ENCODE measurements around the gene LSM4. TPM values are rescaled to one million over a fixed set of nuclear protein-coding genes. Genes with fewer than 3 reads are reported as not detected.

LSM4 gene
- total and polyA plus RNA-seq, 2 experiments from 2014 or later: 200 to 203 TPM

GRCh38 chr19:18348171-18348570, 25.3 kb upstream of the LSM4 start:
- Histone ChIP-seq H3K27ac (no peak overlapping the region), H3K4me1 (ENCODE audit: insufficient read depth) (peaks cover 3% of the 10 kb centered on the region; the same call in 1 of the 2 replicates), H3K4me3 (no peak overlapping the region), H3K27me3 (replicated peaks; ENCODE audit: insufficient read depth) (no peaks in the 10 kb centered on the region), H4K20me1 (ENCODE audit: insufficient read depth) (no peaks in the 10 kb centered on the region), H3F3A (ENCODE audit: insufficient read depth) (no peaks in the 10 kb centered on the region), H2AFZ (no peak overlapping the region), H3K36me3 (ENCODE audit: low read depth) (0 out of 2 replicates have a peak, but pooled peaks cover 4% of the 10 kb centered on the region), H3K9me2 (ENCODE audit: insufficient read depth) (no peaks in the 10 kb centered on the region), H3K9me3 (ENCODE audit: low read depth) (no peaks in the 10 kb centered on the region), H3K4me2 (ENCODE audit: unreplicated experiment) (no peak overlapping the region), H3K79me2 (ENCODE audit: insufficient read depth) (no peaks in the 10 kb centered on the region), H3K9ac (no peak overlapping the region)
- 79 to 81% methylated on average over 17 of the region's 17 CpGs for WGBS, 2 experiments (ENCODE audit: low coverage in 1 of 2, low lambda C conversion rate in 2 of 2, missing lambda C conversion rate in 2 of 2)
- DNase-seq: no peak
- in situ Hi-C loops (cut with MboI): no loop called here
- no peak for TF ChIP-seq EZH2 (IDR thresholded peaks at IDR 0.05; ENCODE audit: insufficient read depth, poor library complexity, severe bottlenecking)
- TF ChIP-seq EZH2phosphoT487 (IDR thresholded peaks at IDR 0.05; ENCODE audit: insufficient read depth, low read depth): no peak

DNA sequence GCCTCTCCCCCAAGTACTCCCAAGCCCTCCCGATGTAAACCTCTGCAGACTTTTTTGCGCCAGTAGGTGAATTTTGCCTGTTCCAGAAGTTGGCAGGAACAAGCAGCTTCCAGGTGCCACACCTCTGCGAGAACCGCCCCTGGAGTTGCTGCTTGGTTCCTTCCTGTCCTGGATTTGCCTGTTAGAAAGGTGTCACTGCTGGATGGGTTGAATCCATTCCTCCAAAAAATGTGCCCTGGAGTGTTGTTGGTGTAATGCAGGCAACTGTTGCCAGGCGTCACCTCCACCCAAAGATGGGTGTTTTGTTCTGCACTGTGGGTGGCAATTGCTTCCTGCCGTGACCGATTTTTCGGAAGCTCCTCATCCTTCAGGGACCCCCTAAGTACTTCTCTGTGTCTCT, 23.2 kb upstream of the LSM4 start:
- Histone ChIP-seq H3K9me3 (ENCODE audit: low read depth) (no peaks in the 10 kb centered on the region), H3K36me3 (ENCODE audit: low read depth) (0 out of 2 replicates have a peak, but pooled peaks cover 4% of the 10 kb centered on the region), H4K20me1 (ENCODE audit: insufficient read depth) (no peaks in the 10 kb centered on the region), H3K9ac (no peak overlapping the region), H3K9me2 (ENCODE audit: insufficient read depth) (no peaks in the 10 kb centered on the region), H3K4me2 (ENCODE audit: unreplicated experiment) (no peak overlapping the region), H3F3A (ENCODE audit: insufficient read depth) (0 out of 2 replicates have a peak, but pooled peaks cover 3% of the 10 kb centered on the region), H3K4me3 (no peak overlapping the region), H2AFZ (no peak overlapping the region), H3K79me2 (ENCODE audit: insufficient read depth) (no peaks in the 10 kb centered on the region), H3K4me1 (ENCODE audit: insufficient read depth) (peaks cover 3% of the 10 kb centered on the region; the same call in 1 of the 2 replicates), H3K27me3 (replicated peaks; ENCODE audit: insufficient read depth) (no peaks in the 10 kb centered on the region), H3K27ac (no peak overlapping the region)
- 80 to 84% methylated on average over 8 of the region's 8 CpGs for WGBS, 2 experiments (ENCODE audit: low coverage in 1 of 2, low lambda C conversion rate in 2 of 2, missing lambda C conversion rate in 2 of 2)
- in situ Hi-C loops (cut with MboI): no loop called here
- TF ChIP-seq EZH2 (IDR thresholded peaks at IDR 0.05; ENCODE audit: insufficient read depth, poor library complexity, severe bottlenecking) (no peak), EZH2phosphoT487 (IDR thresholded peaks at IDR 0.05; ENCODE audit: insufficient read depth, low read depth) (no peak)
- DNase-seq: no peak

- H3K79me2 ChIP-seq (ENCODE audit: insufficient read depth): no peaks in the 10 kb centered on the region
- H2AFZ ChIP-seq: no peak overlapping the region
- no peaks in the 10 kb centered on the region for H3K9me3 ChIP-seq (ENCODE audit: low read depth)
- no peaks in the 10 kb centered on the region for H3K27me3 ChIP-seq (replicated peaks; ENCODE audit: insufficient read depth)
- 0 out of 2 replicates have a peak, but pooled peaks cover 2% of the 10 kb centered on the region for H3K36me3 ChIP-seq (ENCODE audit: low read depth)
- in situ Hi-C loops (cut with MboI): no loop called here
- H3K27ac ChIP-seq: no peak overlapping the region
- H3K9ac ChIP-seq: no peak overlapping the region
- TF ChIP-seq EZH2phosphoT487 (IDR thresholded peaks at IDR 0.05; ENCODE audit: insufficient read depth, low read depth) (no peak), EZH2 (IDR thresholded peaks at IDR 0.05; ENCODE audit: insufficient read depth, poor library complexity, severe bottlenecking) (no peak)
- H4K20me1 ChIP-seq (ENCODE audit: insufficient read depth): no peaks in the 10 kb centered on the region
- H3F3A ChIP-seq (ENCODE audit: insufficient read depth): 0 out of 2 replicates have a peak, but pooled peaks cover 3% of the 10 kb centered on the region
- peaks cover 3% of the 10 kb centered on the region; the same call in 1 of the 2 replicates for H3K4me1 ChIP-seq (ENCODE audit: insufficient read depth)
- H3K9me2 ChIP-seq (ENCODE audit: insufficient read depth): no peaks in the 10 kb centered on the region
- no peak overlapping the region for H3K4me2 ChIP-seq (ENCODE audit: unreplicated experiment)
- DNase-seq: no peak
- H3K4me3 ChIP-seq: no peak overlapping the region
- 92 to 93% methylated on average over 6 of the region's 6 CpGs for WGBS, 2 experiments (ENCODE audit: low coverage in 1 of 2, low lambda C conversion rate in 2 of 2, missing lambda C conversion rate in 2 of 2)
Observed at GRCh38 chr19:18345296-18345695, 22.4 kb upstream of the LSM4 start.

DNA sequence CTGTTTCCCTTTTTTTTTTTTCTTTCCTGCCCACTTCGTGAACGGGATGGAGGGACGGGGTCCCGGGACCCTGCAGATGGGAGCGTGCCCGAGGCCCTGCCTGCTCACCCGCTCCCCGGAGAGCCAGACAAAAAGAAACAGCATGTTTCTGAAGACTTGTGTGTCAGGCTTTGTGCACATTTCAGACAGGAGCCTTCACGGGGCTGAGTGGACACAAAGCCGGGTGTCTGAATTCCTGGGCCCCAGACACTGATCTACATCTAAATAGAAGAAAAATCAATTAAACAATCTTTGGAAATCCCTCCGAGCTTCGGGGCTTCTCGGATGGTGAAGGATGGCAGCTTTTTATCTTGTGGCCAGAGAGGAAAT, 21.7 kb upstream of the LSM4 start:
- DNase-seq: no peak
- no peaks in the 10 kb centered on the region for H3K4me1 ChIP-seq (ENCODE audit: insufficient read depth)
- no peaks in the 10 kb centered on the region for H3K27me3 ChIP-seq (replicated peaks; ENCODE audit: insufficient read depth)
- H3K4me2 ChIP-seq (ENCODE audit: unreplicated experiment): no peak overlapping the region
- in situ Hi-C loops (cut with MboI): no loop called here
- WGBS, 2 experiments (ENCODE audit: low coverage in 1 of 2, low lambda C conversion rate in 2 of 2, missing lambda C conversion rate in 2 of 2): 69 to 76% methylated on average over 13 of the region's 13 CpGs
- H3K9me2 ChIP-seq (ENCODE audit: insufficient read depth): no peaks in the 10 kb centered on the region
- no peak overlapping the region for H2AFZ ChIP-seq
- no peaks in the 10 kb centered on the region for H4K20me1 ChIP-seq (ENCODE audit: insufficient read depth)
- H3K4me3 ChIP-seq: no peak overlapping the region
- H3K9me3 ChIP-seq (ENCODE audit: low read depth): no peaks in the 10 kb centered on the region
- no peak overlapping the region for H3K9ac ChIP-seq
- H3F3A ChIP-seq (ENCODE audit: insufficient read depth): 0 out of 2 replicates have a peak, but pooled peaks cover 3% of the 10 kb centered on the region
- no peak overlapping the region for H3K27ac ChIP-seq
- no peaks in the 10 kb centered on the region for H3K36me3 ChIP-seq (ENCODE audit: low read depth)
- no peak for TF ChIP-seq EZH2phosphoT487 (IDR thresholded peaks at IDR 0.05; ENCODE audit: insufficient read depth, low read depth)
- TF ChIP-seq EZH2 (IDR thresholded peaks at IDR 0.05; ENCODE audit: insufficient read depth, poor library complexity, severe bottlenecking): no peak
- no peaks in the 10 kb centered on the region for H3K79me2 ChIP-seq (ENCODE audit: insufficient read depth)
